ENCODE data around the gene PLCH2. TPM values are rescaled to one million over a fixed set of nuclear protein-coding genes. Genes with fewer than 3 reads are reported as not detected.

The PLCH2 gene
- total and polyA plus RNA-seq, 9 of the 15 experiments (the other 6 are each of a cell fraction or from before 2014, with no cell fraction given) = 0.16 TPM; not detected in 8

DNA sequence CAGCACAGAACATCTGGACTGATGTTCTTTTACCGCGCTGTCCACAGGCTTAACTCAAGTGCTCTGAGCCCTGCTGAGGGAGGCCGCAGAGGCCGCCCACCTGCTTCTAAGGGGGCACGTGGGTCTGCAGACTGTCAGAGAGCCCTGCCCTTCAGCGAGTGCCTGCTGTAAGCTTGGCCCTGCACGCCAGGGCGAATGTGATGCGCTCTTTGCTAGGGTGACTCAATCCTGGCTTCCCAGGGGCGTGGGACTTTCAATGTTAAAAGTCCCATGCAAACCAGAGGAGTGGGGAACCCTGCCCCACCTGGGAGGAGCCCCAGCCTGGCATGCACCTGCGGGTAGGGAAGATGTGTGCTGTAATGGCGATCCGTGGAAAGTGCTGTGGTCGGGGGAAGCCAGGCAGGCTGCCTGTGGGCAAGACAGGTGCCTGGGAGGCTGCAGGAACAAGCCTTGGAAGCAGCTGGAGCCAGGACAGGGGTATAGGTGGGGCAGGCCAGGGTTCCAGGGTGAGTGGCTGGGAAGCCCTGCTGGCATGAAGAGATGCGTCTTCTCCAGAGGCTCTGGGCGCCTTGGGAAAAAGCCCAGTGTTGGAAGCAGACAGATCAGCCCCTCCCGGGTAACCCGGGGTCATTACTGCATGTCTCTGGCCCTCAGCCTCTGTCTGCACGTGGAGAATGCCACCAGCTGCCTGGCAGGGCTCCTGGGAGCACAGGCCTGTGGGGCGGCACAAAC is 50.9 kb downstream of the PLCH2 start:
- ChIA-PET CTCF (ENCODE audit: low intra/inter-chr PET ratio) (no interaction called here), POLR2A (interaction anchor here (0.5 to 1.7 kb wide), 6 partner anchors 10 to 169 kb away, joined by 3 to 8 read pairs (median 4); no protein-coding TSS in a partner anchor)
- H3K4me1 ChIP-seq (replicated peaks in 1 of 2; ENCODE audit: control insufficient read depth in 2 of 2, insufficient read depth in 2 of 2, low read length in 2 of 2) = peaks cover 24 to 84% of the 10 kb centered on the region in 2 experiments; a peak in 4 of 5 replicates
- DNase-seq (ENCODE audit: extremely low read depth in 1 of 4, low spot score in 3 of 4) (peak in 1 of 4 experiments; percentile 26), FAIRE-seq (no peak), ATAC-seq (no peak; the same call in 2 of the 3 replicates)
- TF ChIP-seq CHCHD3 (CRISPR knock-in tag; IDR thresholded peaks at IDR 0.05) (no peak), PML (IDR thresholded peaks at IDR 0.05; ENCODE audit: low read length) (no peak), ZNF165 (CRISPR knock-in tag; IDR thresholded peaks at IDR 0.05; ENCODE audit: borderline replicate concordance) (0 out of 2 replicates have a peak, but pooled peaks have one; percentile 40), KDM2B (CRISPR knock-in tag; IDR thresholded peaks at IDR 0.05) (0 out of 2 replicates have a peak, but pooled peaks have one; percentile 20), MYNN (IDR thresholded peaks at IDR 0.05) (peak; percentile 92), MYNN (CRISPR knock-in tag; IDR thresholded peaks at IDR 0.05) (no peak), ARHGAP35 (IDR thresholded peaks at IDR 0.05; ENCODE audit: partially characterized antibody) (no peak), CEBPG (CRISPR knock-in tag; IDR thresholded peaks at IDR 0.05) (0 out of 2 replicates have a peak, but pooled peaks have one; percentile 24), CEBPG (tag; conservative IDR thresholded peaks at IDR 0.05 in 1 of 2, IDR thresholded peaks at IDR 0.05 in 1 of 2) (no peak), TFAP4 (CRISPR knock-in tag; IDR thresholded peaks at IDR 0.05; ENCODE audit: borderline replicate concordance) (0 out of 2 replicates have a peak, but pooled peaks have one; percentile 6), CCNT2 (IDR thresholded peaks at IDR 0.05; ENCODE audit: borderline replicate concordance, extremely low read depth, insufficient read length, low read depth, low read length) (no peak), AFF1 (IDR thresholded peaks at IDR 0.05; ENCODE audit: low read depth in 1 of 2, partially characterized antibody in 2 of 2) (no peak)
- TF ChIP-seq, protein P1, sequence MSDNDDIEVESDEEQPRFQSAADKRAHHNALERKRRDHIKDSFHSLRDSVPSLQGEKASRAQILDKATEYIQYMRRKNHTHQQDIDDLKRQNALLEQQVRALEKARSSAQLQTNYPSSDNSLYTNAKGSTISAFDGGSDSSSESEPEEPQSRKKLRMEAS (CRISPR knock-in tag; IDR thresholded peaks at IDR 0.05) = peak; percentile 56; the same call in 1 of the 2 replicates
- TF ChIP-seq, protein P2, sequence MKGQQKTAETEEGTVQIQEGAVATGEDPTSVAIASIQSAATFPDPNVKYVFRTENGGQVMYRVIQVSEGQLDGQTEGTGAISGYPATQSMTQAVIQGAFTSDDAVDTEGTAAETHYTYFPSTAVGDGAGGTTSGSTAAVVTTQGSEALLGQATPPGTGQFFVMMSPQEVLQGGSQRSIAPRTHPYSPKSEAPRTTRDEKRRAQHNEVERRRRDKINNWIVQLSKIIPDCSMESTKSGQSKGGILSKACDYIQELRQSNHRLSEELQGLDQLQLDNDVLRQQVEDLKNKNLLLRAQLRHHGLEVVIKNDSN (CRISPR knock-in tag; IDR thresholded peaks at IDR 0.05) = peak; percentile 63
- intact Hi-C loops (cut with micrococcal nuclease) (loop anchor here (1.0 kb wide), 1 partner anchor 19 kb away; no protein-coding TSS in a partner anchor), in situ Hi-C loops (cut with MboI) (loop anchor here (25.0 kb wide), 1 partner anchor 340 kb away; the partner anchor contains the start of gene FAAP20)
- peaks cover 26 to 29% of the 10 kb centered on the region in 2 experiments; a peak in 4 of 5 replicates for H3K27me3 ChIP-seq (ENCODE audit: control insufficient read depth in 2 of 2, insufficient read depth in 2 of 2, low read length in 2 of 2)
- peak overlapping the region in 1 of 2 experiments; percentile 65; a peak in 2 of 4 replicates for H3K9ac ChIP-seq (ENCODE audit: insufficient read depth in 1 of 2, low read depth in 2 of 2, low read length in 2 of 2)
- no peaks in the 10 kb centered on the region for H3K9me3 ChIP-seq (replicated peaks; ENCODE audit: control insufficient read depth, insufficient read depth, low read depth, low read length)
- H4K20me1 ChIP-seq (replicated peaks; ENCODE audit: control insufficient read depth, insufficient read depth, low read length) = peaks cover 44% of the 10 kb centered on the region
- H3K36me3 ChIP-seq (ENCODE audit: control insufficient read depth, insufficient read depth, low read length) = peaks cover 31% of the 10 kb centered on the region
- H3K9me1 ChIP-seq (ENCODE audit: control insufficient read depth, insufficient read depth, low read length) = peaks cover 18% of the 10 kb centered on the region
- no TSS peak for BruUV-seq (replicated peaks)
- peak overlapping the region; percentile 74 for H3K4me2 ChIP-seq (ENCODE audit: insufficient read depth, low read length)
- peak overlapping the region; percentile 53 for H2AFZ ChIP-seq (ENCODE audit: low read depth, low read length)
- peaks cover 41% of the 10 kb centered on the region for H3K79me2 ChIP-seq (ENCODE audit: control insufficient read depth, insufficient read depth, low read length)
- H3K4me3 ChIP-seq = peak overlapping the region; percentile 99; the same call in 1 of the 2 replicates
- WGBS (ENCODE audit: insufficient coverage, low coverage, missing lambda C conversion rate) = 25% methylated on average over 20 of the region's 20 CpGs
- no peak overlapping the region for H3K27ac ChIP-seq (ENCODE audit: extremely low read depth, low read depth, low read length)
